GM12873 (cell line): Measurements from ENCODE around the gene SAMD10.

ENCODE experiments used
- TF ChIP-seq, protein P1 (sequence below): IDR thresholded peaks from 2 replicates; pipeline ENCODE4 v1.5.1; 2012; ENCODE audit warnings: low read depth, mild to moderate bottlenecking, moderate library complexity, low read length, control low read depth; ENCODE audit not compliant: insufficient read depth; ENCODE audit errors: missing control alignments

Gene SAMD10

DNA sequence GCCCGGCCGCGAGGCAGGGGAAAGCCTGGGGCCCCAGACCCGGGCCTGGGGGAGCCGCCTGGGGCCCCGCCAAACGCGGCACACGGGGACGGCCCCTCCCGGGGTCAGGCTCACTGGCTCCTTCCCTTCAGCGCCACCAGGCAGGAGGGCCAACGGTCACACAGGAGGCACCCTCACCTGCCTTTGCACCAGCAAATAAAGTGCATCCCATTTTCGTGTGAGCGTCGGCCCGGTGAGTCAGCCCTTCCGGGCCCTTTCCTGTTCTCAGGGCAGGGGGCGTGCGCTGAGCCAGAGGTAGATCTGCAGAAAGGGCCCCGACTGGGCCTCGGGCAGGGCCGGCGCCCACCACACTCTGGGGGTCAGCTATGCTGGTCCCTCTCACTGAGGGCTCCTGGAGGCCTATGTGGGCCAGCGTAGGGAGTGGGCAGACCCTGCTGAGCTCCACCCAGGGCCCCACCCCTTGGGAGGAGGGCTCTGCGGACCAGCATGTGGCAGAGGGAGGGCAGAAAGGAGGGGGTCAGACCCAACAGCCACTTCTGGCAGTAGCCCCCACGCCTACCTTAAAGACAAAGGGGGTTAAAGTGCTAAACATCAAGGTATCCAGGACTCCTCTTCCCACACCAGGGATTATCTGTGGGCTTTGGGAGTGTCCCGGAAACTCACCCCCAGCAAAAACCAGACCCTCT is 22.3 kb downstream of the SAMD10 start:
- TF ChIP-seq, protein P1, sequence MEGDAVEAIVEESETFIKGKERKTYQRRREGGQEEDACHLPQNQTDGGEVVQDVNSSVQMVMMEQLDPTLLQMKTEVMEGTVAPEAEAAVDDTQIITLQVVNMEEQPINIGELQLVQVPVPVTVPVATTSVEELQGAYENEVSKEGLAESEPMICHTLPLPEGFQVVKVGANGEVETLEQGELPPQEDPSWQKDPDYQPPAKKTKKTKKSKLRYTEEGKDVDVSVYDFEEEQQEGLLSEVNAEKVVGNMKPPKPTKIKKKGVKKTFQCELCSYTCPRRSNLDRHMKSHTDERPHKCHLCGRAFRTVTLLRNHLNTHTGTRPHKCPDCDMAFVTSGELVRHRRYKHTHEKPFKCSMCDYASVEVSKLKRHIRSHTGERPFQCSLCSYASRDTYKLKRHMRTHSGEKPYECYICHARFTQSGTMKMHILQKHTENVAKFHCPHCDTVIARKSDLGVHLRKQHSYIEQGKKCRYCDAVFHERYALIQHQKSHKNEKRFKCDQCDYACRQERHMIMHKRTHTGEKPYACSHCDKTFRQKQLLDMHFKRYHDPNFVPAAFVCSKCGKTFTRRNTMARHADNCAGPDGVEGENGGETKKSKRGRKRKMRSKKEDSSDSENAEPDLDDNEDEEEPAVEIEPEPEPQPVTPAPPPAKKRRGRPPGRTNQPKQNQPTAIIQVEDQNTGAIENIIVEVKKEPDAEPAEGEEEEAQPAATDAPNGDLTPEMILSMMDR: no peak

DNA sequence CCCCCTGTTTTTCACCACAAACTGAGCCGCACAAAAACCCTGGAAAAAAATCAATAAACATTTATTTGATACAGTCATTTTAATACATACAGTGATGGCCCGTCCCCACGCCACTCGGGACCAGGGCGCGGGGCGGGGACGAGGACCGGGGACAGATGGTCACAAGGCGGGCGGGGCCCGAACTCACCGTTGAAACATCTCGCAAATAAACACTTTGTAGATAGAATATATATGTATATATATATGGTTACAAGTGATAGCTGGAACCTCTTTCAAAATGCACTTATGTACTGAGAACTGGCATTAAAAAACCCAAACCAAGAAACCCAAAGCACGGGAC is 22.8 kb downstream of the SAMD10 start:
- TF ChIP-seq, protein P1: no peak

DNA sequence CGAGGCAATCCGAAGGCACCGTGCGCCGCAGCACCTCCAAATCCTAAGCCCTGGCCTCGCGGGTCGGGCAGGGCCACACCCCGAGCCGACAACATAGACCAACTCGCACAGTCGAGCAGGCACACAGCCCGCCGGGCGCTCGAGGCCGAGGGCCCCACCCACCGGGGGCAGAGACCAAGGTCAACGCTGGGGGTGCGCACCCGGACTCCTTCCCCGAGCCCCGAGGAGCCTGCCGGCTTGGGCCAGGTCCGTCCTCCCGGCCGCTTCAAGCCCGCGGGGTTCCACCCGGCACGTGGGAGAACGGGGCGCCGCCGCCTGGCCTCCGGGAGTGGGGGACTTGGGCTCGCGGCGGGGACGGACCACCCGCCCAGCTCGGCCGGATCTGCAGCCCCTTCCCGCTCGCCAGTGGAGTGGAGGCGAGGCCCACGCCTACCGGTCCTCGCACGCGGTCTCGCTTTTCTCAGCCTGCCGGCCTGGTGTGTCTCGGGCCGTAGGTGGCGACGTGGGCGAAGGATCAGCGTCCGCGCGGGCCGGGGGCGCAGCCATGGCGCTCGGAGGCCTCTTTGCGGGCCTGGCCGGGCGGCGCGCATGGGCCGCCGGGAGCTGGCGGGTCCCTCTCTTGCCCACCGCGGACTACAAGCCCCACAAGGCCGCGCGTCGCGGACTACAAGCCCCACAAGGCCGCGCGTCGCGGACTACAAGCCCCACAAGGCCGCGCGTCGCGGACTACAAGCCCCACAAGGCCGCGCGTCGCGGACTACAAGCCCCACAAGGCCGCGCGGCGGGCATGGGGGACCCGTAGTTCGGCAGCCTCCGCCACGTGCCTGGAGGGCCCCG is 23.4 kb downstream of the SAMD10 start, which contains the start of gene UCKL1:
Gene UCKL1, minus strand, starts transcription at position 590 of the 837 bp plus-strand sequence. Its CDS starts 44 bp downstream, at position 546.
- TF ChIP-seq, protein P1: no peak

DNA sequence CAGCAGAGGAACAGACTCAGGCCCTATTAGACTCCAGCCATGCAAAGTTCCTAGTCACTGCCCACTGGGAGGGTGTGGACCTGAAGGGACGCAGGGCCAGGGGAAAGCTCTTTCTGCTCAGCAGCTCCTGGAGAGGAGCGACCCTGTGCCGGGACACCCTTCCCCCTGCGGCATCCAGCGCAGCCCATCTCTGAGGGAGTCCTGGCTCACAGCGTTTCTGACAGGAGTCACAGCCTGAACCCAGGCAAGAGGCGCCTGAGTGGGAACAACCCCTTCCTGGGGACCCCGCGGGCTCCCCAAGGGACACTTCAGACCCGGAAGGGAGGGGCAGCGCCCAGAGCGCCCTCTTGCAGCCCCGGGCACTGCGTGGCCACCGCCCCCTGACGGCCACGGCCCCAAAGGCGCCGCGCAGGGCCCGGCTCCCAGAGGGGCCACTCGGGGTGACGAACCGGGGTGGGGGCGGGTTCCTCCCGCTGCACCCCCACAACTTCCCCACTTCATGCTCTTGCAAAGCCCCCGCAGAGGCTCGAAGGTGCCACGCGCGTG is 24.1 kb downstream of the SAMD10 start:
- TF ChIP-seq, protein P1: peak; percentile 35

DNA sequence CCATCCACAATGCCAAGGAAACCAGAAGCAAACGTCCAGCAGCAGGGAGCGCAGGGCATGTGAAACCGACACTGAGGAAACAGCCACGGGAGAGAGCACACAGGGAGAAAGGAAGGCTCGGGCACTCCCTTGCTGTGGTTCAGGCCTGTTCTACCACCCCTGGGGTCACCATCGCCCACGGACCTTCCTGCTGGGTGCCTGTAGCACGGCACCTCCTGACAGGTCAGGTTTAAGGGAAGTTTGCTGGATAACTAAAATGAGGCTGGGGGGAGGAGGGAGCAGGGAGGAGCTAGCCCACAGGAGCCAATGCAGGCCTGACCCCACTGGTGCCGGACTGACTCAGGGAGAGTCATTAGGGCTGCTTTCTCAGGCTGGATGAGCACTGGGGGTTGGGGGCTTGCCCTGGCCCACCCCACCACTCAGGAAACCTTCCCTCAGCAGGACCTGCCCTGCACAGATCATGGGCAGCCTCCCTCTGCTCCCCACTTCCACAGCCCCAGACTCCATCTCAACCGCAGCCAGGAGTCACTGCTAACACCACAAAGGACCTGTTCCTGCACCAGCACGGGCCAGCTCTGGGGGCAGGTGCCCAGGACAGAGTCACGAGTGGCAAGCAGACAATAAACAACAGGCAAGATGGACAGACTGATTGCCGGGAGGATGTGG is 25.5 kb downstream of the SAMD10 start:
- TF ChIP-seq, protein P1: no peak

DNA sequence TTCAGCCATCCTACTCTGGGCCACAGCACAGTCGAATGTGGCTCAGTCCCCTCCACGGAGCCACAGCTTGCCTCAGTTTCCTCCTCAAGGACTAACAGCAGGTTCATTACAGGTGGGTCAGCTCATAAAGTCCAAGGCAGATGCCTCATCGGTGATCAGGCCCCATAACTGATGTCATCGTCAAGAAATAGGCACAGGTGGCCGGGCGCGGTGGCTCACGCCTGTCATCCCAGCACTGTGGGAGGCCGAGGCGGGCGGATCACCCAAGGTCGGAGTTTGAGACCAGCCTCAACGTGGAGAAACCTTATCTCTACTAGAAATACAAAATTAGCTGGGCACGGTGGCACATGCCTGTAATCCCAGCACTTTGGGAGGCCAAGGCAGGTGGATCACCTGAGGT is 26.7 kb downstream of the SAMD10 start:
- TF ChIP-seq, protein P1: no peak

DNA sequence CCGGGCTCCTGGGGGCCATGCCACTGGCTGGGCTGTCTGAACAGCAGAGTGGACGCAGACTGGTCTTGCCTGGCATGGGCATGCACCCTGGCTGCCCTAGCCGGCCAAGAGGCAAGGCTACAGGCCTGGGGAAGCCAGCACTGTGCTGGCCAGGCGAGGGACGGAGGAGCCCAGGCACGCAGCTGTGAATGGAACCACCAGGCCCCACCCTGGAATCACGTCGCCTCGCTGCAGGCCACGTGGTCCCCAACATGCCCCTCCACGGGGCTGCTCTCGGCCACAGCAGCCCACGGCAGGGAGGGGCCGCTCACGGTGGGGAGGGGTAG is 27.3 kb downstream of the SAMD10 start:
- TF ChIP-seq, protein P1: no peak
